HFF-Myc (cell line): ENCODE data around the gene PPARD.

Source experiments
- DNase-seq: peaks from one replicate; pipeline ENCODE4 v3.0.0-alpha.2; 2011; ENCODE audit warnings: low read depth; ENCODE audit errors: extremely low read depth
- H3K4me3 ChIP-seq: replicated peaks from 2 replicates; pipeline ENCODE4 v1.5.1; 2011; ENCODE audit warnings: low read depth, mild to moderate bottlenecking, control low read depth, low read length
- CTCF ChIP-seq: IDR thresholded peaks from 2 replicates; pipeline ENCODE4 v1.5.1; 2012; ENCODE audit warnings: mild to moderate bottlenecking, low read depth, low read length, control low read depth; ENCODE audit errors: missing control alignments

The PPARD gene

GRCh38 chr6:35343835-35344550 lies 1.6 kb downstream of the PPARD start:
- no peak for TF ChIP-seq CTCF
- H3K4me3 ChIP-seq = peak overlapping the region; percentile 73

GRCh38 chr6:35351422-35351821 lies 9.1 kb downstream of the PPARD start:
- no peak overlapping the region for H3K4me3 ChIP-seq
- no peak for TF ChIP-seq CTCF
- no peak for DNase-seq

More at GRCh38 chr6:35343835-35344550, 1.6 kb downstream of the PPARD start:
- no peak for DNase-seq

GRCh38 chr6:35352735-35353134 lies 10.4 kb downstream of the PPARD start:
- no peak for DNase-seq
- TF ChIP-seq CTCF = no peak
- H3K4me3 ChIP-seq = no peak overlapping the region

- no peak overlapping the region for H3K4me3 ChIP-seq
- no peak for DNase-seq
- TF ChIP-seq CTCF = no peak
Observed at GRCh38 chr6:35354361-35355135, 12.2 kb downstream of the PPARD start.

- H3K4me3 ChIP-seq = no peak overlapping the region
- TF ChIP-seq CTCF = no peak
- DNase-seq = no peak
Observed at GRCh38 chr6:35356391-35356790, 14.0 kb downstream of the PPARD start.

- no peak overlapping the region for H3K4me3 ChIP-seq
- no peak for DNase-seq
- no peak for TF ChIP-seq CTCF
Observed at GRCh38 chr6:35357677-35358076, 15.3 kb downstream of the PPARD start.
